ENCODE results near the gene SORCS2. TPM values are rescaled to one million over a fixed set of nuclear protein-coding genes. Genes with fewer than 3 reads are reported as not detected.

Gene SORCS2
- total and polyA plus RNA-seq, 2 experiments from 2014 or later, result 0.92 to 6.9 TPM

DNA sequence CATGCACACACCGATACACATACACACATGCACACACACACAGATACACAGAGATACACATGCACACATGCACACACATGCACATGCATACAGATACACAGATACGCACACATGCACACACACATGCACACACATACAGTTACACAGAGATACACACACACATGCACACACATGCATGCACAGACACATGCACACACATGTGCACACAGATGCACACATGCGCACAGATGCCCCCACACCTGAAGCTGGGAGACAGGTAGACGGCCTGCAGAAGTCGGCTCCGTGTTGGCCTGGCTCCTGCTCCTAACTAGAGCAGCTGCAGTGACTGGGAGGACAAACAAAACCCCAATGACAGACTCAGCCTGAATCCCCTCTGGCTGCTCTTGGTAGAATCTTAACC, 195.6 kb downstream of the SORCS2 start:
- H3K9me3 ChIP-seq (ENCODE audit: low read depth), result no peaks in the 10 kb centered on the region
- no peak overlapping the region for H3K27ac ChIP-seq
- H3K36me3 ChIP-seq, result no peaks in the 10 kb centered on the region
- H3K27me3 ChIP-seq, result no peaks in the 10 kb centered on the region
- no peak for DNase-seq (ENCODE audit: low read depth in 1 of 2, low spot score in 1 of 2)
- H3K4me3 ChIP-seq, result no peak overlapping the region
- no peaks in the 10 kb centered on the region for H3K4me1 ChIP-seq (ENCODE audit: low read depth)
- TF ChIP-seq, protein P1, sequence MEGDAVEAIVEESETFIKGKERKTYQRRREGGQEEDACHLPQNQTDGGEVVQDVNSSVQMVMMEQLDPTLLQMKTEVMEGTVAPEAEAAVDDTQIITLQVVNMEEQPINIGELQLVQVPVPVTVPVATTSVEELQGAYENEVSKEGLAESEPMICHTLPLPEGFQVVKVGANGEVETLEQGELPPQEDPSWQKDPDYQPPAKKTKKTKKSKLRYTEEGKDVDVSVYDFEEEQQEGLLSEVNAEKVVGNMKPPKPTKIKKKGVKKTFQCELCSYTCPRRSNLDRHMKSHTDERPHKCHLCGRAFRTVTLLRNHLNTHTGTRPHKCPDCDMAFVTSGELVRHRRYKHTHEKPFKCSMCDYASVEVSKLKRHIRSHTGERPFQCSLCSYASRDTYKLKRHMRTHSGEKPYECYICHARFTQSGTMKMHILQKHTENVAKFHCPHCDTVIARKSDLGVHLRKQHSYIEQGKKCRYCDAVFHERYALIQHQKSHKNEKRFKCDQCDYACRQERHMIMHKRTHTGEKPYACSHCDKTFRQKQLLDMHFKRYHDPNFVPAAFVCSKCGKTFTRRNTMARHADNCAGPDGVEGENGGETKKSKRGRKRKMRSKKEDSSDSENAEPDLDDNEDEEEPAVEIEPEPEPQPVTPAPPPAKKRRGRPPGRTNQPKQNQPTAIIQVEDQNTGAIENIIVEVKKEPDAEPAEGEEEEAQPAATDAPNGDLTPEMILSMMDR (IDR thresholded peaks at IDR 0.05; ENCODE audit: low read depth, low read length), result no peak

DNA sequence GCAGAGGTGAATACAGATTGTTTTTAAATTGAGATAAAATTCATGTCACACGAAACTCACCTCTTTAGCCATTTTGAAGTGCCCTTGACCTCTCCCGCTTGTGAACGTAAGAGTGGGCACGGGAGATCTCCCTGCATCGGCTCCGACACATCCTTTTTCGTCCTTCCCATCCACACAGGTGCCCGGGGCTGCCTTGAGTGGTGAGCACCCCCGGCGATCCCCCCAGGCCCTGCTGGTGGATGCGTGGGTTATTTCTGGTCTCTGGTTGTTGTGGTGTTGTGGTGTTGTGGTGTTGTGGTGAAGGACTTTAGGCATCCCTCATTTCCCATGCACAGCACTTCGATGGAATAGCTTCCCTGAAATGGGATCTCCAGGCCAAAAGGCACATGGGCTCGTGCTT, 196.3 kb downstream of the SORCS2 start:
- Histone ChIP-seq H3K9me3 (ENCODE audit: low read depth) (no peaks in the 10 kb centered on the region), H3K4me3 (no peak overlapping the region), H3K4me1 (ENCODE audit: low read depth) (no peaks in the 10 kb centered on the region), H3K36me3 (no peaks in the 10 kb centered on the region), H3K27ac (no peak overlapping the region), H3K27me3 (no peaks in the 10 kb centered on the region)
- no peak for DNase-seq (ENCODE audit: low read depth in 1 of 2, low spot score in 1 of 2)
- TF ChIP-seq, protein P1 (IDR thresholded peaks at IDR 0.05; ENCODE audit: low read depth, low read length), result no peak

DNA sequence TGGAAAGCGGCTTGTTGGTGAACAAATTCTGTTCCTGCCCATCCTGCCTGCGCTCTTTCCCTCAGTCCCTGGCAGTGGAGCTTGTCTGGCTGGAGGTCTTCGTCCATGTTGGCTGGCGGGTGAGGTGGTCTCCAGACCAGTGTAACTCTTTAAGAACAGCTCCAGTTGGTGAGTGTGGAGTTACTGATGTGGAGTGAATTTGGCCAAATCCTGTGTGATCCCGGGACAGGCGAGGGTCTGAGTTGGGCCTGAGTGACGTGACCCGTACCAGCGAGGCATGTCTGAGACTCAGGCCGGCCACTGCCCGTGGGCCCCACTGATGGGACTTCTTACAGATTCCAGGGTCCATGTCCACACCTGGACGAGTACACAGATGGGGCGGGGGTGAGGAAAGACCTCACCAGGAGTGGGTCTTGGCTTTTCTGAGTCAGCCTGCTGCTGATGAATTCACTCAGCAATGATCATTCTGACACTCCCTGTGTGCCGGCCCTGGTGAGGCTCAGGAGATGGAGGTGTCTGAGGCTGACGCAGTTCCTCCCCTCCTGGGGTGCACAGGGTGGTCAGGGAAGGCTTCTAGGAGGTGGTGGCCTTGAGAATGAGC, 196.9 kb downstream of the SORCS2 start:
- no peaks in the 10 kb centered on the region for H3K9me3 ChIP-seq (ENCODE audit: low read depth)
- TF ChIP-seq, protein P1 (IDR thresholded peaks at IDR 0.05; ENCODE audit: low read depth, low read length), result no peak
- no peaks in the 10 kb centered on the region for H3K4me1 ChIP-seq (ENCODE audit: low read depth)
- H3K36me3 ChIP-seq, result no peaks in the 10 kb centered on the region
- H3K4me3 ChIP-seq, result no peak overlapping the region
- no peak for DNase-seq (ENCODE audit: low read depth in 1 of 2, low spot score in 1 of 2)
- H3K27ac ChIP-seq, result no peak overlapping the region
- H3K27me3 ChIP-seq, result no peaks in the 10 kb centered on the region

DNA sequence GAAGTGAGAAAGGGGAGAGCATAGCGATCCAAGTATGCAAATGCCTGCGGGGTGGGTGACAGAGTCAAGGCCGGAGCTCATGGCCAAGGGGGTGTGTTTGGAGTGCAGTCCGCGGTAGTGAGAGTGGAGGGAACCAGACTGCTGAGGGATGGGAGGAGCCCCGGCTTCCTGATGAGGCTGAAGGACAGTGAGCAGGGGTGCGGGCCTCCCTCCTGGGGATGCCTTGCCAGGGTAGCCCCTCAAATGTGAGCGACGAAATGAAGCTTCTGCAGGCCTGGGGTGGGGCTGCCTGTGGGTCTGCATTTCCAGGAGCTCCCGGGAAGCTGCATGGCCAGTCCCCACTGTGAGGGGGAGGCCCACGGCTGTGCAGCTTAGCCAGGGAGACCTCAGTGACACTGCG, 197.4 kb downstream of the SORCS2 start:
- no peak for DNase-seq (ENCODE audit: low read depth in 1 of 2, low spot score in 1 of 2)
- TF ChIP-seq, protein P1 (IDR thresholded peaks at IDR 0.05; ENCODE audit: low read depth, low read length), result no peak
- Histone ChIP-seq H3K9me3 (ENCODE audit: low read depth) (no peaks in the 10 kb centered on the region), H3K27ac (no peak overlapping the region), H3K4me3 (no peak overlapping the region), H3K4me1 (ENCODE audit: low read depth) (no peaks in the 10 kb centered on the region), H3K27me3 (no peaks in the 10 kb centered on the region), H3K36me3 (no peaks in the 10 kb centered on the region)

DNA sequence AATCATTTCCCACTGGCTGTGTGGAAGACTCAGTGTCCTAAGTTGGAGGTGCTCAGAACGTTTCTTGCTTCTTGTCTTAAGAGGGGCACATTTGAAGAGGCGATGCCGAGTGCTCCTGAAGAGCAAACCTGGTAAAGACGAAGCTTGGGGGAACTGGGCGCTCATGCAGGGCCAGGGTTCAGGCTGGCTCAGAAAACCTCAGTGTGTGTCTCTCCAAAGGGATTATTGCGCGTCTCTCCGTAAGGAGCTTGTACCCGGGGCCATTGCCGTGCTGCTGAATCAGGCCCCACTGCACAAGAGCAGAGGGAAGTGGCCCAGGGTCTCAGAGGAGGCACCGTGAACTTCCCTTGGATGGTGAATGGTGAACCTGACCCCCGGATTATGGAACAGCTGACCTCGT, 198.0 kb downstream of the SORCS2 start:
- no peak overlapping the region for H3K27ac ChIP-seq
- H3K9me3 ChIP-seq (ENCODE audit: low read depth), result no peaks in the 10 kb centered on the region
- no peaks in the 10 kb centered on the region for H3K36me3 ChIP-seq
- DNase-seq (ENCODE audit: low read depth in 1 of 2, low spot score in 1 of 2), result no peak
- H3K27me3 ChIP-seq, result no peaks in the 10 kb centered on the region
- H3K4me1 ChIP-seq (ENCODE audit: low read depth), result no peaks in the 10 kb centered on the region
- TF ChIP-seq, protein P1 (IDR thresholded peaks at IDR 0.05; ENCODE audit: low read depth, low read length), result no peak
- H3K4me3 ChIP-seq, result no peak overlapping the region

Data from cardiac muscle cell (in vitro differentiated cells and primary cell).